ENCODE results near the gene TRIL.

Gene TRIL, protein sequence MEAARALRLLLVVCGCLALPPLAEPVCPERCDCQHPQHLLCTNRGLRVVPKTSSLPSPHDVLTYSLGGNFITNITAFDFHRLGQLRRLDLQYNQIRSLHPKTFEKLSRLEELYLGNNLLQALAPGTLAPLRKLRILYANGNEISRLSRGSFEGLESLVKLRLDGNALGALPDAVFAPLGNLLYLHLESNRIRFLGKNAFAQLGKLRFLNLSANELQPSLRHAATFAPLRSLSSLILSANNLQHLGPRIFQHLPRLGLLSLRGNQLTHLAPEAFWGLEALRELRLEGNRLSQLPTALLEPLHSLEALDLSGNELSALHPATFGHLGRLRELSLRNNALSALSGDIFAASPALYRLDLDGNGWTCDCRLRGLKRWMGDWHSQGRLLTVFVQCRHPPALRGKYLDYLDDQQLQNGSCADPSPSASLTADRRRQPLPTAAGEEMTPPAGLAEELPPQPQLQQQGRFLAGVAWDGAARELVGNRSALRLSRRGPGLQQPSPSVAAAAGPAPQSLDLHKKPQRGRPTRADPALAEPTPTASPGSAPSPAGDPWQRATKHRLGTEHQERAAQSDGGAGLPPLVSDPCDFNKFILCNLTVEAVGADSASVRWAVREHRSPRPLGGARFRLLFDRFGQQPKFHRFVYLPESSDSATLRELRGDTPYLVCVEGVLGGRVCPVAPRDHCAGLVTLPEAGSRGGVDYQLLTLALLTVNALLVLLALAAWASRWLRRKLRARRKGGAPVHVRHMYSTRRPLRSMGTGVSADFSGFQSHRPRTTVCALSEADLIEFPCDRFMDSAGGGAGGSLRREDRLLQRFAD

DNA sequence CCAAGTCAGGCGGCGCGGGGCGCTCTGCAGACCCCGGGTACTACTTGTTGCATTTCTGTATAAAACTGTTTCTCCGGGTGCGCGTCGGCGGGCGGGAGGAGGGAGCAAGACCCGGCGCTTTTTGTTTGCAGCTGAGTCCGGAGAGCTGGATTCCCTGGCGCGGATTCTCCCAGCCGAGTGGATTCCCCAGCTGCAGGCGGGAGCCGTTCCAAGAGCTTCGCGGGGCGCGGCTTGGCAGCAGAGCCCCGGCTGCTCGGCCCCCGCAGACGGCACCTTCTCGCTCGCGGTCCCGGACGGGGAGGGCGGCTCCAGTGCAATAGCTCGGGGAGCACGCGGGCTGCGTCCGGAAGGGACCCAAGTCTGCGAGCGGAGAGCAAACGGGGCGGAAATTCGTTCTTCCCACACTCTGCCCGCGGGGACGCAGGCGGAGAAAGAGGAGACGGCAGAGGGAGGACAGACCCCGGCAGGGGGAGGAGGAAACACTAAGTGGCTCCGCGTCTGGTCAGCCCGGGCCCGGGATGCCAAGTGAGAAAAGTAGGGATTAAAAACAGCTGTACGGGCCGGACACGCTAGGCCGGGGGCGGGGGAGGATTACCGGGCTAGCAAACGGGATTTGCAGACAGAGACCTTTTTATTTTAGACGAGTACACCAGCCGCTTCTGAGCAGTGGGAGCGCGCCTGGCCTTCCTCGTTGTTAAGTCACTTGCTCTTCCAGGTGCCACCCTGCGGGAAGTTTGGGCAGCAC, at the start of gene TRIL:
TSS of gene TRIL (minus strand) at position 96 of the 745 bp plus-strand sequence. CDS start 284 bp downstream, outside the sequence.
- DNase-seq (ENCODE audit: low read depth), result peak; percentile 34
- H3K4me3 ChIP-seq (ENCODE audit: low read length), result peak within 1 kb of the TSS; percentile 18
- TF ChIP-seq, protein P1, sequence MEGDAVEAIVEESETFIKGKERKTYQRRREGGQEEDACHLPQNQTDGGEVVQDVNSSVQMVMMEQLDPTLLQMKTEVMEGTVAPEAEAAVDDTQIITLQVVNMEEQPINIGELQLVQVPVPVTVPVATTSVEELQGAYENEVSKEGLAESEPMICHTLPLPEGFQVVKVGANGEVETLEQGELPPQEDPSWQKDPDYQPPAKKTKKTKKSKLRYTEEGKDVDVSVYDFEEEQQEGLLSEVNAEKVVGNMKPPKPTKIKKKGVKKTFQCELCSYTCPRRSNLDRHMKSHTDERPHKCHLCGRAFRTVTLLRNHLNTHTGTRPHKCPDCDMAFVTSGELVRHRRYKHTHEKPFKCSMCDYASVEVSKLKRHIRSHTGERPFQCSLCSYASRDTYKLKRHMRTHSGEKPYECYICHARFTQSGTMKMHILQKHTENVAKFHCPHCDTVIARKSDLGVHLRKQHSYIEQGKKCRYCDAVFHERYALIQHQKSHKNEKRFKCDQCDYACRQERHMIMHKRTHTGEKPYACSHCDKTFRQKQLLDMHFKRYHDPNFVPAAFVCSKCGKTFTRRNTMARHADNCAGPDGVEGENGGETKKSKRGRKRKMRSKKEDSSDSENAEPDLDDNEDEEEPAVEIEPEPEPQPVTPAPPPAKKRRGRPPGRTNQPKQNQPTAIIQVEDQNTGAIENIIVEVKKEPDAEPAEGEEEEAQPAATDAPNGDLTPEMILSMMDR (IDR thresholded peaks at IDR 0.05; ENCODE audit: insufficient read depth, low read depth, low read length, missing control alignments), result no peak

DNA sequence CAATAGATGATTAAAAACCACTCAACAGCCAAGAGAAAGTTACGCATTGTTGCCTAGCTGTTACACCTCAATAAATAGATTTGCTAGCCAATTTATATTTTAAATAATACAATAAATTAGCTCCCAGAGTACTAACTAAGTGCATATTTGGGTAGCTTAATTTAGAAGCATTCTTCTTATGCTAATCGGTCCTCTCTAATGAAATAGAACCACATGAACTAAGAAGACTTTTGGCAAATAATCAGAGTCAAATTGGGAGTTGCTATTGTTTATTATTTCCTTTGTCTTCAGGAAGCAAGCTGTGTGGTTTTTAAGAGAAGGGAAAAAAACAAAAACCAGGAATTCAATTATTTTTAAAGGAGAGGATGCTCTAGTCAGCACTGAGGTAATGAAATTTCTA, 49.0 kb upstream of the TRIL start:
- H3K4me3 ChIP-seq (ENCODE audit: low read length), result no peak overlapping the region
- DNase-seq (ENCODE audit: low read depth), result no peak
- TF ChIP-seq, protein P1 (IDR thresholded peaks at IDR 0.05; ENCODE audit: insufficient read depth, low read depth, low read length, missing control alignments), result no peak

DNA sequence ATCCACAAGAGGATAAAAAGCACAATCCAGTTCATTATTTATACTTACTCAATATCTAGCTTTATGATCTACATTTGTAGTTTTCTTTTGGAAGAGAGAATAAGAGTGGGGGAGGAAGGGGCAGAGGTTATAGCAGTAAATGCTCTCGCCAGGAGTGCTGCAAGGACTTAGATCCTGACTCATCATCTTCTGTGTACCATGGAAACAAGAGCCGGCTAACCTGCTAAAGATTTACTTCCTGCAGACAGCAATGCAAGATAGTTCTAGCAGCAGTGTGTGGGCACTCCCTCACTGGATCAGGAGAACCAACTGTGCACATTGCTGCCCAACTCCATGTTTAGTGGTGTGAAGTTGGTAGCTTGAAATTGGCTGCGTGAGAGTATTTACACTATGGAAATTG, 47.7 kb upstream of the TRIL start:
- TF ChIP-seq, protein P1 (IDR thresholded peaks at IDR 0.05; ENCODE audit: insufficient read depth, low read depth, low read length, missing control alignments), result no peak
- peak; percentile 69 for DNase-seq (ENCODE audit: low read depth)
- H3K4me3 ChIP-seq (ENCODE audit: low read length), result no peak overlapping the region

DNA sequence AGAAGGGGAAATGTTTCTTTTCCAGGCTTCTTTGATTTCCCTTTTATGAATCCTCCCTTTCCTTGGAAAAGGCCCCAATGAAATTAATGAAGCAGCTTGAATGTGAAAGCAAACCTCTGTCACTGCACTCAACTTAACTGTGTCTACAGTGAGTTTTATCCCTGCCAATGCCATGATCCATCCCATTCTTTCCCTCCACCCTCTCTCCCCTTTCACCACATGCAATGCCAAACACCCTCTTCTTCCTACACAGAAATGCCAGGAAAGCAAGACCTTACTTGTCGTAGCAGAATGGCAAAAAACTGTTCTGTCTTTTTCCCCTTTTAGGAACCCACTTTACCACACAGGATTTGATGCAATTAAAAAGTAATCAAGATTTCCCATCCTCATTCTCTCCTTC, 47.3 kb upstream of the TRIL start:
- no peak for DNase-seq (ENCODE audit: low read depth)
- TF ChIP-seq, protein P1 (IDR thresholded peaks at IDR 0.05; ENCODE audit: insufficient read depth, low read depth, low read length, missing control alignments), result no peak
- H3K4me3 ChIP-seq (ENCODE audit: low read length), result no peak overlapping the region

DNA sequence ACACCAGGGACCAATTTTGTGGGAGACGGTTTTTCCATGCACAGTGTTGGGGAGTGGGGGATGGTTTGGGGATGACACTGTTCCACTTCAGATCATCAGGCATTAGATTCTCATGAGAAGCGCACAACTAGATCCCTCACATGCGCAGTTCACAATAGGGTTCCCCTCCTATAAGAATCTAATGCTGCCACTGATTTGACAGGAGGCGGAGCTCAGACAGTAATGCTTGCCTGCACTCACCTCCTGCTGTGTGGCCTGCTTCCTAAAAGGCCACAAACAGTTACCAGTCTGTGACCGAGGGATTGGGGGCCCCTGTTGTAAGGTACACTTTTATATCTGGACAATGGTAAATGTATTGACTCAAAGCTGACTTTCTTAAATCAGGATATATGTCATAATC, 45.6 kb upstream of the TRIL start:
- H3K4me3 ChIP-seq (ENCODE audit: low read length), result no peak overlapping the region
- DNase-seq (ENCODE audit: low read depth), result no peak
- TF ChIP-seq, protein P1 (IDR thresholded peaks at IDR 0.05; ENCODE audit: insufficient read depth, low read depth, low read length, missing control alignments), result no peak

DNA sequence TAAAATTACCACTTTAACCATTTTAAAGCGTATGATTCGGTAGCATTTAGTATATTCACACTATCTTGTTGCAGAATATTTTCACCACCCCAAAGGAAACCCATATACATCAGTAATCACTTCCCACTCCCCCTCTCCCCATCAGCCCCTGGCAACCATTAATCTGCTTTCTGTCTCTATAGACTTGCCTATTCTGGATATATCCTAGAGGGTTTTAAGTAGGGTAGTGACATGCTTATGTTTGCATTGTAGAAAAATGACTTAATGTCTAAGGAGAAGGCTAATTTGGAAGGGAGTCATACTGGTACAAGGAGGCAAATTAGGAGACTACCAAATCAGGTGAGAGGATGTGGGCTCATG, 42.6 kb upstream of the TRIL start:
- TF ChIP-seq, protein P1 (IDR thresholded peaks at IDR 0.05; ENCODE audit: insufficient read depth, low read depth, low read length, missing control alignments), result no peak
- no peak overlapping the region for H3K4me3 ChIP-seq (ENCODE audit: low read length)
- DNase-seq (ENCODE audit: low read depth), result no peak
